ENCODE measurements around the gene PSMG3.
A peak's percentile ranks its signal among the peaks of the same experiment; 100 is the strongest.

The PSMG3 gene

DNA sequence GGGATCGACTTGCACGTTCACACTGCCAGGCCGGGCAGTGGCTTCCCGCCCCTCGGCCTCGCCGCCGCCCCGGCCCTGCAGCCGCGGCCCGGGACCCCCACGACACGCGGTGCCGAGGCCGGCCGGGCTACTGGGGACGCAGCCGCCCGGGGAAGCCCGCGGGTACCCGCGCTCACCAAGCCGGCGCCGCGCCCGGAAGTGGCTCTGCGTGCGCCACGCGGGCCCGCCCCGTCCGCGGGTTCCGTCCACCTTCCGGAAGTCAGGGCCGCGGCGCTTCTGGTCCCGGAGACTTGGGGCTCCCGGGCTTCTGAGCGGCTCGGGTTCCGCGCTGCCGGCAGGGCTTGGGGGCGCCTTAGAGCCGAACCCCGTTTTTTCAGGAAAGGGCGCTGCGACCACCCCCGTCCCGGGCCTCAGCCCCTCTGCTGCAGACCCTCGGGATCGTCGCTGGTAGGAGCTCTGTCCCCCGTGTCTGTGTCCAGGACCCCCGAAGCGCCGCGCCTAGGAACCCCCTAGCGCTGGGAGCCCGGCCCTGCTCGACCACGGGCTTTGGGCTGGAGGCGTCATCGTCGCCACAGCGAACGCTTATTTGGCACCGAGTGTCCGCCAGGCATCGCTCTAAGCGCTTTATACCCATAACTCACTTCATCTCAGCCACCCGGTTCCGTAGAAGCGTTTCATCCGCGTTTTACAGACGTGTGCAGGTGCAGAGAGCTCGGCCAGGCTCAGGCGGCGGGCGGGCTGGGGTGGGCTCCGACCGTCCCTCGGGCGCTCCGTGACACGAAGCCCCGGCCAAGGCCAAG lies at the start of gene PSMG3 (continued):
- TF ChIP-seq, protein P1, sequence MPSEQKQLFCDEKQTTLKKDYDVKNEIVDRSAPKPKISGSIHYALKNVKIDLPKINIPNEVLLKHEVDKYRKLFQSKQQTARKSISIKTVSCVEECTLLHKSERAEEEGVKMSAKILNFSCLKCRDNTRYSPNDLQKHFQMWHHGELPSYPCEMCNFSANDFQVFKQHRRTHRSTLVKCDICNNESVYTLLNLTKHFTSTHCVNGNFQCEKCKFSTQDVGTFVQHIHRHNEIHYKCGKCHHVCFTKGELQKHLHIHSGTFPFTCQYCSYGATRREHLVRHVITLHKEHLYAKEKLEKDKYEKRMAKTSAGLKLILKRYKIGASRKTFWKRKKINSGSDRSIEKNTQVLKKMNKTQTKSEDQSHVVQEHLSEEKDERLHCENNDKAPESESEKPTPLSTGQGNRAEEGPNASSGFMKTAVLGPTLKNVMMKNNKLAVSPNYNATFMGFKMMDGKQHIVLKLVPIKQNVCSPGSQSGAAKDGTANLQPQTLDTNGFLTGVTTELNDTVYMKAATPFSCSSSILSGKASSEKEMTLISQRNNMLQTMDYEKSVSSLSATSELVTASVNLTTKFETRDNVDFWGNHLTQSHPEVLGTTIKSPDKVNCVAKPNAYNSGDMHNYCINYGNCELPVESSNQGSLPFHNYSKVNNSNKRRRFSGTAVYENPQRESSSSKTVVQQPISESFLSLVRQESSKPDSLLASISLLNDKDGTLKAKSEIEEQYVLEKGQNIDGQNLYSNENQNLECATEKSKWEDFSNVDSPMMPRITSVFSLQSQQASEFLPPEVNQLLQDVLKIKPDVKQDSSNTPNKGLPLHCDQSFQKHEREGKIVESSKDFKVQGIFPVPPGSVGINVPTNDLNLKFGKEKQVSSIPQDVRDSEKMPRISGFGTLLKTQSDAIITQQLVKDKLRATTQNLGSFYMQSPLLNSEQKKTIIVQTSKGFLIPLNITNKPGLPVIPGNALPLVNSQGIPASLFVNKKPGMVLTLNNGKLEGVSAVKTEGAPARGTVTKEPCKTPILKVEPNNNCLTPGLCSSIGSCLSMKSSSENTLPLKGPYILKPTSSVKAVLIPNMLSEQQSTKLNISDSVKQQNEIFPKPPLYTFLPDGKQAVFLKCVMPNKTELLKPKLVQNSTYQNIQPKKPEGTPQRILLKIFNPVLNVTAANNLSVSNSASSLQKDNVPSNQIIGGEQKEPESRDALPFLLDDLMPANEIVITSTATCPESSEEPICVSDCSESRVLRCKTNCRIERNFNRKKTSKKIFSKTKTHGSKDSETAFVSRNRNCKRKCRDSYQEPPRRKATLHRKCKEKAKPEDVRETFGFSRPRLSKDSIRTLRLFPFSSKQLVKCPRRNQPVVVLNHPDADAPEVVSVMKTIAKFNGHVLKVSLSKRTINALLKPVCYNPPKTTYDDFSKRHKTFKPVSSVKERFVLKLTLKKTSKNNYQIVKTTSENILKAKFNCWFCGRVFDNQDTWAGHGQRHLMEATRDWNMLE (tag by site-specific recombination; conservative IDR thresholded peaks at IDR 0.05; ENCODE audit: low read depth): no peak
- TF ChIP-seq ZNF140 (tag by site-specific recombination; IDR thresholded peaks at IDR 0.05): no peak
- no peak for TF ChIP-seq BCL6B (tag by site-specific recombination; IDR thresholded peaks at IDR 0.05)
- no peak for TF ChIP-seq GLI4 (tag by site-specific recombination; IDR thresholded peaks at IDR 0.05)
- TF ChIP-seq ZNF660 (tag by site-specific recombination; IDR thresholded peaks at IDR 0.05): peak; percentile 87
- TF ChIP-seq ZNF621 (tag by site-specific recombination; IDR thresholded peaks at IDR 0.05): no peak
- TF ChIP-seq GFI1B (tag by site-specific recombination; IDR thresholded peaks at IDR 0.05): no peak
- no peak; the same call in 1 of the 2 replicates for TF ChIP-seq ZNF580 (tag by site-specific recombination; IDR thresholded peaks at IDR 0.05)
- TF ChIP-seq ZNF549 (tag by site-specific recombination; IDR thresholded peaks at IDR 0.05): no peak
- TF ChIP-seq ZNF610 (tag by site-specific recombination; IDR thresholded peaks at IDR 0.05; ENCODE audit: borderline replicate concordance): peak; percentile 22; the same call in 1 of the 2 replicates
- TF ChIP-seq ZNF560 (tag by site-specific recombination; IDR thresholded peaks at IDR 0.05; ENCODE audit: borderline replicate concordance): no peak
- no peak for TF ChIP-seq OSR2 (tag by site-specific recombination; IDR thresholded peaks at IDR 0.05)
- no peak for TF ChIP-seq ZFHX2 (tag by site-specific recombination; conservative IDR thresholded peaks at IDR 0.05)
- TF ChIP-seq ZNF354C (tag by site-specific recombination; IDR thresholded peaks at IDR 0.05; ENCODE audit: borderline replicate concordance, low read depth): no peak
- no peak for TF ChIP-seq KLF1 (tag by site-specific recombination; IDR thresholded peaks at IDR 0.05)
- no peak for TF ChIP-seq ZNF133 (tag by site-specific recombination; IDR thresholded peaks at IDR 0.05)
- TF ChIP-seq ZNF138 (tag by site-specific recombination; IDR thresholded peaks at IDR 0.05; ENCODE audit: borderline replicate concordance): no peak
- TF ChIP-seq, protein P2, sequence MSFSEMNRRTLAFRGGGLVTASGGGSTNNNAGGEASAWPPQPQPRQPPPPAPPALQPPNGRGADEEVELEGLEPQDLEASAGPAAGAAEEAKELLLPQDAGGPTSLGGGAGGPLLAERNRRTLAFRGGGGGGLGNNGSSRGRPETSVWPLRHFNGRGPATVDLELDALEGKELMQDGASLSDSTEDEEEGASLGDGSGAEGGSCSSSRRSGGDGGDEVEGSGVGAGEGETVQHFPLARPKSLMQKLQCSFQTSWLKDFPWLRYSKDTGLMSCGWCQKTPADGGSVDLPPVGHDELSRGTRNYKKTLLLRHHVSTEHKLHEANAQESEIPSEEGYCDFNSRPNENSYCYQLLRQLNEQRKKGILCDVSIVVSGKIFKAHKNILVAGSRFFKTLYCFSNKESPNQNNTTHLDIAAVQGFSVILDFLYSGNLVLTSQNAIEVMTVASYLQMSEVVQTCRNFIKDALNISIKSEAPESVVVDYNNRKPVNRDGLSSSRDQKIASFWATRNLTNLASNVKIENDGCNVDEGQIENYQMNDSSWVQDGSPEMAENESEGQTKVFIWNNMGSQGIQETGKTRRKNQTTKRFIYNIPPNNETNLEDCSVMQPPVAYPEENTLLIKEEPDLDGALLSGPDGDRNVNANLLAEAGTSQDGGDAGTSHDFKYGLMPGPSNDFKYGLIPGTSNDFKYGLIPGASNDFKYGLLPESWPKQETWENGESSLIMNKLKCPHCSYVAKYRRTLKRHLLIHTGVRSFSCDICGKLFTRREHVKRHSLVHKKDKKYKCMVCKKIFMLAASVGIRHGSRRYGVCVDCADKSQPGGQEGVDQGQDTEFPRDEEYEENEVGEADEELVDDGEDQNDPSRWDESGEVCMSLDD (tag by site-specific recombination; IDR thresholded peaks at IDR 0.05): peak; percentile 98
- TF ChIP-seq ZNF843 (tag by site-specific recombination; IDR thresholded peaks at IDR 0.05): no peak
- TF ChIP-seq ZFP37 (tag by site-specific recombination; IDR thresholded peaks at IDR 0.05): peak; percentile 64; the same call in 1 of the 2 replicates
- TF ChIP-seq, protein P3, sequence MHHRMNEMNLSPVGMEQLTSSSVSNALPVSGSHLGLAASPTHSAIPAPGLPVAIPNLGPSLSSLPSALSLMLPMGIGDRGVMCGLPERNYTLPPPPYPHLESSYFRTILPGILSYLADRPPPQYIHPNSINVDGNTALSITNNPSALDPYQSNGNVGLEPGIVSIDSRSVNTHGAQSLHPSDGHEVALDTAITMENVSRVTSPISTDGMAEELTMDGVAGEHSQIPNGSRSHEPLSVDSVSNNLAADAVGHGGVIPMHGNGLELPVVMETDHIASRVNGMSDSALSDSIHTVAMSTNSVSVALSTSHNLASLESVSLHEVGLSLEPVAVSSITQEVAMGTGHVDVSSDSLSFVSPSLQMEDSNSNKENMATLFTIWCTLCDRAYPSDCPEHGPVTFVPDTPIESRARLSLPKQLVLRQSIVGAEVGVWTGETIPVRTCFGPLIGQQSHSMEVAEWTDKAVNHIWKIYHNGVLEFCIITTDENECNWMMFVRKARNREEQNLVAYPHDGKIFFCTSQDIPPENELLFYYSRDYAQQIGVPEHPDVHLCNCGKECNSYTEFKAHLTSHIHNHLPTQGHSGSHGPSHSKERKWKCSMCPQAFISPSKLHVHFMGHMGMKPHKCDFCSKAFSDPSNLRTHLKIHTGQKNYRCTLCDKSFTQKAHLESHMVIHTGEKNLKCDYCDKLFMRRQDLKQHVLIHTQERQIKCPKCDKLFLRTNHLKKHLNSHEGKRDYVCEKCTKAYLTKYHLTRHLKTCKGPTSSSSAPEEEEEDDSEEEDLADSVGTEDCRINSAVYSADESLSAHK (tag by site-specific recombination; IDR thresholded peaks at IDR 0.05): peak; percentile 80; the same call in 1 of the 2 replicates
- no peak for TF ChIP-seq ZNF155 (tag by site-specific recombination; IDR thresholded peaks at IDR 0.05)

Data from HEK293 (cell line).